HFF-Myc (cell line): ENCODE data around the gene MPDZ.

Experiments used
- DNase-seq: peaks from one replicate; pipeline ENCODE4 v3.0.0-alpha.2; 2011; ENCODE audit warnings: low read depth; ENCODE audit errors: extremely low read depth
- H3K4me3 ChIP-seq: replicated peaks from 2 replicates; pipeline ENCODE4 v1.5.1; 2011; ENCODE audit warnings: low read depth, mild to moderate bottlenecking, control low read depth, low read length
- CTCF ChIP-seq: IDR thresholded peaks from 2 replicates; pipeline ENCODE4 v1.5.1; 2012; ENCODE audit warnings: mild to moderate bottlenecking, low read depth, low read length, control low read depth; ENCODE audit errors: missing control alignments

Gene MPDZ

GRCh38 chr9:13278368-13279246 is 885 bp downstream of the MPDZ start:
- DNase-seq = no peak
- H3K4me3 ChIP-seq = peak overlapping the region; percentile 73
- no peak for TF ChIP-seq CTCF

- no peak for DNase-seq
- TF ChIP-seq CTCF = no peak
- peak overlapping the region; percentile 73 for H3K4me3 ChIP-seq
Observed at GRCh38 chr9:13278023-13278367, 1.5 kb downstream of the MPDZ start.

- no peak for DNase-seq
- no peak overlapping the region for H3K4me3 ChIP-seq
- TF ChIP-seq CTCF = no peak
Observed at GRCh38 chr9:13274886-13275641, 4.4 kb downstream of the MPDZ start.

- DNase-seq = no peak
- TF ChIP-seq CTCF = no peak
- no peak overlapping the region for H3K4me3 ChIP-seq
Observed at GRCh38 chr9:13270734-13271133, 8.8 kb downstream of the MPDZ start.

- no peak for DNase-seq
- no peak for TF ChIP-seq CTCF
- no peak overlapping the region for H3K4me3 ChIP-seq
Observed at GRCh38 chr9:13269589-13270452, 9.7 kb downstream of the MPDZ start.

GRCh38 chr9:13268469-13268868 is 11.0 kb downstream of the MPDZ start:
- no peak for DNase-seq
- no peak overlapping the region for H3K4me3 ChIP-seq
- TF ChIP-seq CTCF = no peak
